Measurements from ENCODE around the gene MSANTD1.

- no peak for TF ChIP-seq SUZ12 (IDR thresholded peaks at IDR 0.05)
- TF ChIP-seq SP1 (IDR thresholded peaks at IDR 0.05): no peak
- TF ChIP-seq FOXK2 (IDR thresholded peaks at IDR 0.05): no peak
- TF ChIP-seq BHLHE40 (IDR thresholded peaks at IDR 0.05; ENCODE audit: borderline replicate concordance): no peak
- TF ChIP-seq TARDBP (IDR thresholded peaks at IDR 0.05): no peak
- no peak for TF ChIP-seq PKNOX1 (IDR thresholded peaks at IDR 0.05)
- no peak for TF ChIP-seq CTBP1 (IDR thresholded peaks at IDR 0.05; ENCODE audit: borderline replicate concordance)
- no peak for TF ChIP-seq FOXM1 (IDR thresholded peaks at IDR 0.05; ENCODE audit: borderline replicate concordance)
- TF ChIP-seq HDGF (IDR thresholded peaks at IDR 0.05; ENCODE audit: borderline replicate concordance): no peak
- no peak for TF ChIP-seq ARNT (IDR thresholded peaks at IDR 0.05)
- TF ChIP-seq L3MBTL2 (conservative IDR thresholded peaks at IDR 0.05): no peak
Observed at GRCh38 chr4:3285558-3286334, 36.8 kb downstream of the MSANTD1 start.

Data from HEK293T (cell line).